Frontal cortex (tissue), 4 donors: Measurements from ENCODE around the gene H6PD. TPM values are rescaled to one million over a fixed set of nuclear protein-coding genes. Genes with fewer than 3 reads are reported as not detected.

Experiments
- DNase-seq, 2 donors: peaks; one replicate each; pipeline ENCODE4 v3.0.0; 2012; ENCODE audit warnings: low spot score in 2 of 2
- FAIRE-seq: peaks from 2 replicates; lab custom pipeline; 2012; peaks lifted over from hg19 to GRCh38; lab: Jason Lieb, UNC
- total RNA-seq: library from RNA; depleted of rRNA; stranded (reverse); fragments of >200 nt; gene quantifications from one replicate; pipeline ENCODE4 v1.2.3, GENCODE V29; 2014
- donor health status: control.
- donor health status: control.
- donor health status: control.

H6PD gene
- total RNA-seq, 1 donor from 2014 or later, result 5.3 TPM

DNA sequence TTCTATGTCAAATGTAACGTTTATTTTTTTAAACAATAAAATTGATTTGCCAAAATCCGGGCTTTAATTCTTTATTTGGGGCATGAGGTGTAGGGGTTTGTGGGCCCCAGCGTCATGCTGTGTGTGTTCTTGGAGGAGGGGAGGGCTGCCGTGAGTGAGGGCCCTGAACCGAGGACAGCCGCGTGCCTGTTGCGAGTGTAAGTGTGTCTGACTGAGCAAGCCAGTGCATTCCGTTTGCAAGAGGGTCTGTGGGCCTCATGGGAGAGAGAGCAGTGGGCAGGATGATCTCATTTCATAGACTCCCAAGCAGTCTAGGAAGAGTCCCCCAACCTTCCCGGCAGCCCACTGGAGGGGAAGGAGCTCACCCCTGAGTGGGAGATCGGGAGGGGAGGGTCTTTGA is 36.7 kb downstream of the H6PD start:
- DNase-seq (no peak), FAIRE-seq (no peak)

DNA sequence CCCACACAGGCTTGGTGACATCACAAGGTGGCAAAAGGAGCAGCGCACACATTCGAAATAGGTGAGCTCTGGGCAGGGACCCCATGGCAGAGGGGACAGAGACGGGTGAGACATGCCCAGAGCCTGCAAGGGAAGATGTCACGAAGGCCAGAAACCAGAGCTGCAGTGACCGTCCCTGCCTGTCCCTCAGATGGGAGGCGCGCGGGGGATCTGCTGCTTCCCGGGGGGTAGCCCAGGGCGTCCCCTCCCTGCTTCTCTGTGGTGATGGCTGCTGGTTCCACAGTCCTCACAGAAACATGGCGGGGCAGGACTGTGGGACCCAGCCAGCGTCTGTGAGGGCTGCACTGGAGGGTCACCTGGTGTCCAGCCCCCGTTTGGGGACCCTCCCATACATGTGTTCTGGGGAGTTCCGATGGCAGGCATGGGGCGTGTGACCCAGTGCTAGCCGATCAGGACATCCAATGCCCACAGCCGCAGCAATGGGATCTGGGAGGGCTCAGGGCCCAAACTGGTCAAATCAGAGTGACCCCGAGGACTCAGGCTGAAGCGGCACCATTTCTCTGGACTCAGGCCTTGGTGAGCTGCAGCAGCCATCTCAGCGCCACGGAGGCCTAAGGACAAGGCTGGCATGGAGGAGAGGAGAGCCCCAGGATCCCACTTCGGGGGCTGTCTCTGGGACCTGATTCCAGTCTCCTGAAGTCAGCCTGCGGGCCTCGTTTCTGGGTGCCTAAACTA is 37.5 kb downstream of the H6PD start:
- DNase-seq (no peak), FAIRE-seq (no peak)

DNA sequence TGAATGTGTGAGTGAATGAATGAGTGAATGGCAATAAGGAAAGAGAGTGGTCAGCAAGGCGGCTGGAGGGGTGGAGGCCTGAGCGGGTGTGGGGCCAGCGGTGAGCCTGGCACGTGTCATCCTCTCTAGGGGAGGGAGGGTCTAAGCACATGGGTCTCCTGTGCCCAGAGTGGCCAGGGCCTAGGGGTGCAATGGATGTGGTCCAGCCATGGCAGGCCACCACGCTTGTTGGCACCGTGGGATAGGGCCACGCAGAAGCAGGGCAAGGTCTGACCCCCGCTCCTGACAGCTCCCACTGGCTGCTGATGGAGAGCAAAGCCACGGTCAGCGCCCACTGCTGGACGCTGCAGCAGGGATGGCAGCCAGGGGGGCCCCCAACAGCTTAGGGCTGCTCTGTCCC is 38.6 kb downstream of the H6PD start:
- FAIRE-seq (no peak), DNase-seq (no peak)

DNA sequence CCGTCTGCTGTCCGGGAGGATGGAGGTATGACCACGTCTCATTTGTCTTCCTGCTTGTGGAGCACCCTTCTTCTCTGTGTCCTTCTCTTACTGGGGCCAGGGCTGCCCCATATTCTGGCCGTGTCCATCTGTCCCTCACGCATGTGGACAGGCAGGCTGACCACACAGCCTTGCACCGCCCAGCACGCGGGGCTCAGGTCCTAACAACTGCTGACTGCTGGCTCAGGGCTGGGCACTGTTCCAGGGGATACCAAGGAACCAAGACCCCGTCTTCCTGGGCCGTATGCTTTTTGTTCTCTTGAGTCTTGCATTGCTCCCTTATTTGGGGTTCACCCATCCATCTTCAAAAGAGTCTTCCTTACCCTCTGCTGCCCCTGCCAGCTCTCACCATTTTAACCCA is 40.6 kb downstream of the H6PD start:
- DNase-seq (no peak), FAIRE-seq (no peak)

DNA sequence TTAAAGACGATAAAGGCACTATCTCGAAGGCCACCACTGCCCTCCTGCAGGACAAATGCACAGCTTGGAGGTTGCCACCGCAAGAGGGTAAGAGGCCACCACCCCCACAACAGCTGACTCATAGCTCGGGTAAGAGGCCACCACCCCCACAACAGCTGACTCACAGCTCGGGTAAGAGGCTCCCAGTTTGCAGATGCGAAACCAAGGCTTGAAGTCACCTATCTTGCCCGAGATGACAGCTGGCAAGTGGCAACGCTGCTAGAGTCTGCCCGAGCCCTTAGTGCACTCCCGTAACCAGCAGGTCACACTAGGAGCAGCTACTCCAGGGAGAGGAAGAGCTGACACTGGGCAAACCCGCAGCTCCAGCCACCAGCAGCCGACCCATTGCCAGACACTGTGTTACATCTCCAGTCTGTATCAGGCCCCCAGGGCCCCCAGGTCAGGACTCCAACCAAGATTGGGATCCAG is 41.0 kb downstream of the H6PD start:
- FAIRE-seq (no peak), DNase-seq (peak in 1 of 2 donors; percentile 64)

DNA sequence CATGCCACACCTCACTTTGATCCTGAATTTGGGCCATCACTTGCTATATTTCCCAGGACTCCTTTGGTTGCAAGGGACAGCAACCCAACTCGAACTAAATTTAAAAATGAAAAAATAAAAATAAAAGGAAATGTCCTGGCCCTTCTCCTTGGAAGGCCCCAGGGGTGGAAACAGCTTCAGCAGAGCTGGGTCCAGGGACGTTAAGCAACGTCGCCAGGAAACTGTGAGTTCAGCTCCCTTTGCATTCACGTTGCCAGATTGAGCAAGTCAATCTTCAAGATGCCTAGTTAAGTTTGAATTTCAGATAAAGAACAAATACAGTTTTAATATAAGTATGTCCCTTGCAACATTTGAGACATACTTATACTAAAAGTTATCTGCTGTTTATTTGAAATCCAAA is 43.5 kb downstream of the H6PD start:
- FAIRE-seq (no peak), DNase-seq (no peak)

- DNase-seq (no peak), FAIRE-seq (no peak)
Observed at GRCh38 chr1:9278585-9279153, 44.1 kb downstream of the H6PD start.

DNA sequence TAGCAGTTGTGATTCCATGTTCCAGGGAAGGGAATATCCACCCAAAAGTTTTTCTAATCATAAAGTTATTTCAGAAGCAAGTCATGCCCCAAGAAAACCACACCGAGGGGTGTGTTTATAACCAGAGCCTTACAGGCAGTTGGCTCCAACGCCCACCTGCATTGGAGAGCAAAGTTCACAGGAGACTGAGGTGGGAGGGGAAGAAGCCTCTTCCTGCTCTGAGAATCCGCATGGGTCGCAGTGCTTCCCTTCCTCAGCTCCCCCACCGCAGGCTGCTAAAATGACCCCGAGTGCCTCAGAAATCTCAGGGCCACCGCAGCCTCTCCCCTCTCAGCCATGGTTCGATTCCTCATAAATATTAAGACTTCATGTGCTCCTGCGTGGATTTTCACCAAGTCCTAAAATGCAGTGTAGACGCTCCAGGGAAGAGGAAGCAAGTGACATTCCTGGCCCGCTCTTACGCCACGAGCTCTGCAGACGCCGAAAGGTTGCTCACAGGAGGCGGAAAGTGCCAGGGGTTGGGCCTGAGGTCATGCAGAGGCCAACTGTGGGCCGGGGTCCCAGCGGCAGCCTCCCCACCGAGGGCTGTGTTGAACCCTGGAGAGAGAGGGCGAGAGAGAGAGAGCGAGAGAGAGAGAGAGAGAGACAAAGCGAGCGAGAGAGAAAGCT is 44.7 kb downstream of the H6PD start:
- no peak for FAIRE-seq
- no peak for DNase-seq

- peak in 1 of 2 donors; percentile 78 for DNase-seq
Observed at GRCh38 chr1:9280015-9280860, 45.7 kb downstream of the H6PD start.

GRCh38 chr1:9281071-9281827 is 46.7 kb downstream of the H6PD start:
- no peak for DNase-seq
- no peak for FAIRE-seq

More at GRCh38 chr1:9280015-9280860, 45.7 kb downstream of the H6PD start:
- FAIRE-seq, result no peak

GRCh38 chr1:9281908-9282695 is 47.5 kb downstream of the H6PD start:
- FAIRE-seq, result no peak
- no peak for DNase-seq

DNA sequence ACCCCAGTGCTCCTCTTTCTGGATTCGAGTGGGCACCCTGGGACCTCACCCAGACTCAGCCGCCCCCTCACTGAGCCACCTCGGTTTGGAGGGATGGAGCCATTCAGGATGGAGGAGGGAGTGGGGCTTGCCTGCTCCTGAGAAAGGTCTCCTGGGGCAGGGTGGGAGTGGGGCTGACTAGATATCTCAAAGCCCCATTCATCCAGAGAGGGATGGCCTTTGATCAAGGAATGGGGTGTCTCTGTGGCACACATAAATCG is 48.1 kb downstream of the H6PD start:
- DNase-seq (no peak), FAIRE-seq (no peak)

GRCh38 chr1:9284061-9284460 is 49.5 kb downstream of the H6PD start:
- FAIRE-seq (no peak), DNase-seq (no peak)

GRCh38 chr1:9286556-9286955 is 52.0 kb downstream of the H6PD start:
- DNase-seq, result no peak
- FAIRE-seq, result no peak

GRCh38 chr1:9289090-9289534 is 54.5 kb downstream of the H6PD start:
- DNase-seq (no peak), FAIRE-seq (no peak)

GRCh38 chr1:9289711-9290485 is 55.3 kb downstream of the H6PD start:
- DNase-seq (no peak), FAIRE-seq (no peak)

DNA sequence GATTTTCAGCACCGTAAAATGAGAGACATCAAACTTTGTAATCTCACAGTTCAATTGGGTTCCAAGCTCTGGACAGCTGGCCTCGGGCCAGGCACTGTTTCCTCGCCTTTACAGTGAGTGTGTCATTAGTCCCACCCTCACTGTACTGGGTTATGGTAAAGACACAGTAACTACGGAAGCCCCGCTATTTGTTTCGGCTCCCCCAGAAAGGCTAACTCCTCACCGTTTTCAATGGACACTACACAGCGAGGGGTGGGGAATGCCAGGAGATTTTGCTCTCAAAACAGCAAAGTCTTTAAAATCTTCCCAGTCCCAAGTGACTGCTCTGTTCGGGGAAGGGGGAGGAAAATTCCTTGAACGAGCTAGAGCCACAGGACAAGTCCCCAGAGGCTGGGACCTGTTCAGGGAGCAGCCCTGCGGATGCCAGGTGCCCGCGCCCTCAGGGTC is 57.4 kb downstream of the H6PD start:
- DNase-seq (no peak), FAIRE-seq (no peak)
